CD8-positive, alpha-beta memory T cell (primary cell): ENCODE measurements around the gene ANKRD29. TPM values are rescaled to one million over a fixed set of nuclear protein-coding genes. Genes with fewer than 3 reads are reported as not detected.

Source experiments
- CTCF ChIA-PET: fragments of 350-600 bp; sonication (Branson Sonifier 250); formaldehyde crosslinking; loops from one replicate; lab custom pipeline; 2021; ENCODE audit warnings: antibody characterized with exemption; lab: Charles Lee
- POLR2A ChIA-PET: fragments of 350-600 bp; sonication (Branson Sonifier 250); formaldehyde crosslinking; loops from one replicate; lab custom pipeline; 2021; ENCODE audit warnings: antibody characterized with exemption; lab: Charles Lee
- DNase-seq, 5 donors: peaks; one replicate each; pipeline versions ENCODE4 v3.0.0 to v3.0.0-alpha.2; 2020 to 2022; ENCODE audit warnings: mixed read lengths in 1 of 5
- H3K27ac ChIP-seq: one replicate; pipeline ENCODE4 v1.7.0; 2013; ENCODE audit warnings: low read depth, mild to moderate bottlenecking, low read length, moderate library complexity
- H3K27me3 ChIP-seq: 2 replicates; pipeline ENCODE4 v1.7.0; 2013; ENCODE audit warnings: low read length, mild to moderate bottlenecking; ENCODE audit not compliant: insufficient read depth, poor library complexity, severe bottlenecking
- H3K36me3 ChIP-seq: 2 replicates; pipeline ENCODE4 v1.7.0; 2013; ENCODE audit warnings: mild to moderate bottlenecking, low read length, moderate library complexity; ENCODE audit not compliant: insufficient read depth
- H3K4me1 ChIP-seq: 2 replicates; pipeline ENCODE4 v1.7.0; 2013; ENCODE audit warnings: mild to moderate bottlenecking, low read length, moderate library complexity; ENCODE audit not compliant: insufficient read depth
- H3K4me3 ChIP-seq: 2 replicates; pipeline ENCODE4 v1.7.0; 2013; ENCODE audit warnings: mild to moderate bottlenecking, low read length
- H3K9me3 ChIP-seq: 2 replicates; pipeline ENCODE4 v1.7.0; 2013; ENCODE audit warnings: mild to moderate bottlenecking, low read length
- H3K27ac Mint-ChIP-seq, 8 donors: one replicate each; pipeline ENCODE4 v1.8.0; 2020 to 2021; ENCODE audit warnings: mixed read lengths in 8 of 8, mild to moderate bottlenecking in 6 of 8, inconsistent platforms in 3 of 8, moderate library complexity in 3 of 8
- H3K27me3 Mint-ChIP-seq, 2 donors: one replicate each; pipeline ENCODE4 v1.8.0; 2020 to 2021; ENCODE audit warnings: mixed read lengths in 2 of 2, mild to moderate bottlenecking in 1 of 2, moderate library complexity in 1 of 2
- H3K36me3 Mint-ChIP-seq, 3 donors: one replicate each; pipeline ENCODE4 v1.8.0; 2020 to 2021; ENCODE audit warnings: mixed read lengths in 3 of 3, inconsistent platforms in 1 of 3, mild to moderate bottlenecking in 1 of 3
- H3K4me1 Mint-ChIP-seq, 3 donors: one replicate each; pipeline ENCODE4 v1.8.0; 2020 to 2021; ENCODE audit warnings: mixed read lengths in 3 of 3, inconsistent platforms in 1 of 3, mild to moderate bottlenecking in 1 of 3
- H3K4me3 Mint-ChIP-seq, 7 donors: one replicate each; pipeline ENCODE4 v1.8.0; 2020 to 2021; ENCODE audit warnings: mixed read lengths in 7 of 7, mild to moderate bottlenecking in 6 of 7, moderate library complexity in 4 of 7, inconsistent platforms in 2 of 7
- H3K9me3 Mint-ChIP-seq, 5 donors: one replicate each; pipeline ENCODE4 v1.8.0; 2020 to 2022; ENCODE audit warnings: mixed read lengths in 5 of 5, mild to moderate bottlenecking in 3 of 5, moderate library complexity in 2 of 5, inconsistent platforms in 1 of 5
- polyA plus RNA-seq: library from polyadenylated mRNA; unstranded; fragments of 300-500 nt; fragmentation: Illumina TruSeq; gene quantifications from one replicate; pipeline ENCODE4 v1.2.3, GENCODE V29; 2021
- total RNA-seq, 2 experiments: library from RNA; stranded (reverse); gene quantifications; one replicate each; pipeline ENCODE4 v1.2.3, GENCODE V29; 2021

The ANKRD29 gene
- total and polyA plus RNA-seq, 3 experiments from 2014 or later: not detected

DNA sequence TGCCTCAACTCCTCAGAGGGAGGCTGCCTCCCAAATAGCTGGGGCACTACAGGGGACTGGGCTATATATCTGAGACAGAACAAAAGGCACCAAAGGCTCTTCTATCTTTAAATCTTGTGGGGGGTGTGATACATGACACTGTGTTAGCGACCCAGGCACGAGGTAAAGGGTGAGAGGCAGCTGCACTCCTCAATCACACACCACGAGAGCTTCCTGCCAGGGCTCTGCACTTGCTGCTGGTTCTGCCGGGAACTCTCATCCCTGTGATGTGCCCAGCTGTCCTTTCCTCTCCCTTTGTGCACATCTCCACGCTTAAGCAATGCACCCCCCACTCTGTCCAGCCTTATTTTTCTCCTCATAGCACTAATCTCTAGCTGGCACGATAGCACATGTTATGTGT lies 108.8 kb downstream of the ANKRD29 start:
- H3K4me3 Mint-ChIP-seq: no peak overlapping the region
- Histone ChIP-seq H3K27me3 (no peaks in the 10 kb centered on the region), H3K27ac (no peak overlapping the region), H3K4me3 (no peak overlapping the region), H3K4me1 (no peaks in the 10 kb centered on the region), H3K36me3 (peaks cover 57% of the 10 kb centered on the region), H3K9me3 (no peaks in the 10 kb centered on the region)
- H3K4me1 Mint-ChIP-seq: peaks cover 2 to 12% (median 3%) of the 10 kb centered on the region in 3 donors
- H3K9me3 Mint-ChIP-seq: no peaks in the 10 kb centered on the region
- POLR2A ChIA-PET: no interaction called here
- H3K36me3 Mint-ChIP-seq: peaks cover 26 to 93% (median 35%) of the 10 kb centered on the region in 3 donors
- H3K27ac Mint-ChIP-seq: peak overlapping the region in 3 of 8 donors; percentile 18 to 67 (median 38)
- H3K27me3 Mint-ChIP-seq: peaks cover 0 to 1% of the 10 kb centered on the region in 2 donors
- CTCF ChIA-PET: interaction anchor here (0.8 to 1.4 kb wide), 3 partner anchors 12 to 38 kb away, joined by 3 to 4 read pairs (median 4); no protein-coding TSS in a partner anchor
- DNase-seq: no peak

DNA sequence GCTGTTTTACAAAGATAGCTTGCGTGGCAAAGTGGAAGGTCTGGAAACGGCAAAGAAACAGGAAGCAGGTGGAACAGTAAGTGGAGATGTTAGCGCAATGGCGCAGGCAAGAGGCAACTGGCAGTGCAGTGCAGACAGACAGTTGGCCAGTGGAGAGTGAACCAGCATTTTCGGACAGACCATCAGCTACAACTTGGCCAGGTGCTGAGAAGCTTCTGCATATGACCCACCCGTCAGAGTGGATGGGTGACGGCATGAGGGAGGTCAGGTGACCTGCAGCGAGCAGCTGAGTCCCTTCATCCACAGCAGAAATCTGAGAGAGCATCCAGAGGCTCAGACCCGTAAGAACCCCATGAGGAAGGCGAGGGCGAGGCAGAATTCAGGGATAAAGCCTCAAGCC lies 110.2 kb downstream of the ANKRD29 start:
- Mint-ChIP-seq H3K36me3 (peaks cover 24 to 92% (median 32%) of the 10 kb centered on the region in 3 donors), H3K9me3 (no peaks in the 10 kb centered on the region), H3K27me3 (peaks cover 0 to 1% of the 10 kb centered on the region in 2 donors), H3K27ac (peak overlapping the region in 4 of 8 donors; percentile 57 to 91 (median 72)), H3K4me3 (no peak overlapping the region), H3K4me1 (peaks cover 3 to 4% (median 4%) of the 10 kb centered on the region in 3 donors)
- no peaks in the 10 kb centered on the region for H3K4me1 ChIP-seq
- ChIA-PET POLR2A (no interaction called here), CTCF (interaction anchor here (1.4 kb wide), 1 partner anchor 13 kb away, joined by 4 read pairs; no protein-coding TSS in a partner anchor)
- H3K27ac ChIP-seq: no peak overlapping the region
- H3K36me3 ChIP-seq: peaks cover 58% of the 10 kb centered on the region
- no peaks in the 10 kb centered on the region for H3K27me3 ChIP-seq
- no peak overlapping the region for H3K4me3 ChIP-seq
- H3K9me3 ChIP-seq: no peaks in the 10 kb centered on the region
- no peak for DNase-seq

DNA sequence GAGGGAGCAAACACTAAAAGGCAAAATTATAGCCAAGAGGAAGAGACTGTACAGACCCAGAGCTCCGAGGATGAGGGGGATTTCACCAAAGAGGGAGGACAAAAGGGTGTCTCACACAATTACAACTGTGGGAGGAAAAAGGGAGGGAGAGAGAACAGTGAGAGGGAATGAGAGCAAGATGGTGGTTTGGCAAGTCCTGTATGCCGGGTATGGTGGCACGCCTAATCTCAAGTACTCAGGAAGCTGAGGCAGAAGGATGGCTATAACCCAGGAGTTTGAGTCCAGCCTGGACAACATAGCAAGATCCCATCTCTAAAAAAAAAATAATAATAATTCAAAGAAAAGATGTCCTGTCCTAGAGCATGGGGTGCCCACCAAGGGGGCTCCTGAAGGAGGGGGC lies 110.7 kb downstream of the ANKRD29 start:
- H3K9me3 Mint-ChIP-seq: no peaks in the 10 kb centered on the region
- no peak overlapping the region for H3K27ac ChIP-seq
- H3K27me3 ChIP-seq: no peaks in the 10 kb centered on the region
- H3K4me1 ChIP-seq: no peaks in the 10 kb centered on the region
- peaks cover 56% of the 10 kb centered on the region for H3K36me3 ChIP-seq
- POLR2A ChIA-PET: no interaction called here
- H3K27me3 Mint-ChIP-seq: peaks cover 0 to 1% of the 10 kb centered on the region in 2 donors
- H3K4me3 Mint-ChIP-seq: no peak overlapping the region
- no peak for DNase-seq
- no peaks in the 10 kb centered on the region for H3K9me3 ChIP-seq
- CTCF ChIA-PET: no interaction called here
- peaks cover 24 to 91% (median 33%) of the 10 kb centered on the region in 3 donors for H3K36me3 Mint-ChIP-seq
- no peak overlapping the region for H3K4me3 ChIP-seq
- peak overlapping the region in 4 of 8 donors; percentile 30 to 63 (median 46) for H3K27ac Mint-ChIP-seq
- H3K4me1 Mint-ChIP-seq: peaks cover 3 to 4% (median 4%) of the 10 kb centered on the region in 3 donors

DNA sequence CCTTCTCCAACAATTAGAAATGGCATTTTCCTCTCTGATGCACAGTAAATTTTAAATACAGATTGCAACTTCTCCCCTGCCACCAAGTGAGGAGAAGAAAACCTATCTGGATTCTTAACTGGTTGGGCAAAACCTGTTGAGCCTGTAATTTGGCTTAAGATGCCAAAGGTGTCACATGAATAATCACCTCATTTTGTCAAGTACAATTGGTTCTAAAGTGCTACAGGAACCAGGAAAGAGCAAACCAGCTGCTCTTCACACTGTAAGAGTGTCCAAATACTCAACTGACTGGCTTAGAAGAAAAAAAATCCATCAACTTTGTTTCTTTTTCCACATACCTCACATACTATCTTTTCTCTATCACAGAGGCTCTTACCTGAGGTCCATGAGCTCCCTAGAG lies 111.8 kb downstream of the ANKRD29 start:
- H3K27me3 ChIP-seq: no peaks in the 10 kb centered on the region
- CTCF ChIA-PET: no interaction called here
- DNase-seq: no peak
- POLR2A ChIA-PET: no interaction called here
- no peaks in the 10 kb centered on the region for H3K9me3 Mint-ChIP-seq
- peaks cover 4 to 8% (median 4%) of the 10 kb centered on the region in 3 donors for H3K4me1 Mint-ChIP-seq
- H3K36me3 ChIP-seq: peaks cover 53% of the 10 kb centered on the region
- peaks cover 21 to 89% (median 33%) of the 10 kb centered on the region in 3 donors for H3K36me3 Mint-ChIP-seq
- H3K27ac ChIP-seq: no peak overlapping the region
- H3K4me3 ChIP-seq: no peak overlapping the region
- H3K9me3 ChIP-seq: no peaks in the 10 kb centered on the region
- no peaks in the 10 kb centered on the region for H3K4me1 ChIP-seq
- H3K27me3 Mint-ChIP-seq: peaks cover 0 to 1% of the 10 kb centered on the region in 2 donors
- no peak overlapping the region for H3K27ac Mint-ChIP-seq
- H3K4me3 Mint-ChIP-seq: no peak overlapping the region

Other genes with a start within 250 kb of the ANKRD29 start
- 10 to 100 TPM; 55.3 to 56.4 TPM for gene RIOK3, start 209.6 kb downstream of the ANKRD29 start, total RNA-seq
- gene RIOK3, start 209.6 kb downstream of the ANKRD29 start, polyA plus RNA-seq: 41.6 TPM
- gene RMC1, start 159.4 kb downstream of the ANKRD29 start, total RNA-seq: 10 to 100 TPM; 45.5 to 47.7 TPM
- 41.3 TPM for gene RMC1, start 159.4 kb downstream of the ANKRD29 start, polyA plus RNA-seq
- gene NPC1, start 76.4 kb downstream of the ANKRD29 start, total RNA-seq: 10 to 100 TPM; 33.9 to 34.3 TPM
- 40.9 TPM for gene NPC1, start 76.4 kb downstream of the ANKRD29 start, polyA plus RNA-seq
- not detected for gene LAMA3, start 26.5 kb upstream of the ANKRD29 start, total RNA-seq
- gene LAMA3, start 26.5 kb upstream of the ANKRD29 start, polyA plus RNA-seq: 0.47 TPM